Endothelial cell (in vitro differentiated cells): ENCODE results near the gene GAST. TPM values are rescaled to one million over a fixed set of nuclear protein-coding genes. Genes with fewer than 3 reads are reported as not detected.
A peak's percentile ranks its signal among the peaks of the same experiment; 100 is the strongest.

Source experiments
- DNase-seq: peaks from one replicate; pipeline ENCODE4 v3.0.0; 2021; ENCODE audit warnings: low spot score
- H3K27ac Mint-ChIP-seq: one replicate; pipeline ENCODE4 v1.8.0; 2021; ENCODE audit warnings: mixed read lengths, inconsistent platforms; ENCODE audit not compliant: unreplicated experiment
- H3K27me3 Mint-ChIP-seq: one replicate; pipeline ENCODE4 v1.8.0; 2021; ENCODE audit warnings: mild to moderate bottlenecking, moderate library complexity, mixed read lengths, inconsistent platforms; ENCODE audit not compliant: unreplicated experiment
- H3K36me3 Mint-ChIP-seq: one replicate; pipeline ENCODE4 v1.8.0; 2021; ENCODE audit warnings: mild to moderate bottlenecking, low read depth, mixed read lengths, inconsistent platforms; ENCODE audit not compliant: unreplicated experiment
- H3K4me1 Mint-ChIP-seq: one replicate; pipeline ENCODE4 v1.8.0; 2021; ENCODE audit warnings: mild to moderate bottlenecking, mixed read lengths, inconsistent platforms; ENCODE audit not compliant: unreplicated experiment
- H3K4me3 Mint-ChIP-seq: one replicate; pipeline ENCODE4 v1.8.0; 2021; ENCODE audit warnings: mild to moderate bottlenecking, mixed read lengths, inconsistent platforms; ENCODE audit not compliant: unreplicated experiment
- H3K9me3 Mint-ChIP-seq: one replicate; pipeline ENCODE4 v1.8.0; 2021; ENCODE audit warnings: mixed read lengths, inconsistent platforms; ENCODE audit not compliant: unreplicated experiment
- total RNA-seq: library from RNA; stranded (reverse); fragmentation: NEBNext Ultra II Directional; extraction: Animal tissue kit (Norgen Biotek cat#: 25700); gene quantifications from one replicate; pipeline ENCODE4 v1.2.1, GENCODE V29; 2021; ENCODE audit not compliant: unreplicated experiment
- TF ChIP-seq, protein P1 (sequence below): fragments of 200-600 bp; sonication (generic); IDR thresholded peaks from one replicate; pipeline ENCODE4 v1.5.0; 2021; ENCODE audit warnings: antibody characterized with exemption; ENCODE audit not compliant: unreplicated experiment

GAST gene
- total RNA-seq, 1 donor from 2014 or later, result not detected

GRCh38 chr17:41707803-41708669 lies 4.1 kb upstream of the GAST start:
- H3K4me1 Mint-ChIP-seq, result peaks cover 9% of the 10 kb centered on the region
- peaks cover 4% of the 10 kb centered on the region for H3K36me3 Mint-ChIP-seq
- DNase-seq, result no peak
- H3K27ac Mint-ChIP-seq, result no peak overlapping the region
- no peaks in the 10 kb centered on the region for H3K9me3 Mint-ChIP-seq
- H3K4me3 Mint-ChIP-seq, result no peak overlapping the region
- peaks cover 3% of the 10 kb centered on the region for H3K27me3 Mint-ChIP-seq
- TF ChIP-seq, protein P1, sequence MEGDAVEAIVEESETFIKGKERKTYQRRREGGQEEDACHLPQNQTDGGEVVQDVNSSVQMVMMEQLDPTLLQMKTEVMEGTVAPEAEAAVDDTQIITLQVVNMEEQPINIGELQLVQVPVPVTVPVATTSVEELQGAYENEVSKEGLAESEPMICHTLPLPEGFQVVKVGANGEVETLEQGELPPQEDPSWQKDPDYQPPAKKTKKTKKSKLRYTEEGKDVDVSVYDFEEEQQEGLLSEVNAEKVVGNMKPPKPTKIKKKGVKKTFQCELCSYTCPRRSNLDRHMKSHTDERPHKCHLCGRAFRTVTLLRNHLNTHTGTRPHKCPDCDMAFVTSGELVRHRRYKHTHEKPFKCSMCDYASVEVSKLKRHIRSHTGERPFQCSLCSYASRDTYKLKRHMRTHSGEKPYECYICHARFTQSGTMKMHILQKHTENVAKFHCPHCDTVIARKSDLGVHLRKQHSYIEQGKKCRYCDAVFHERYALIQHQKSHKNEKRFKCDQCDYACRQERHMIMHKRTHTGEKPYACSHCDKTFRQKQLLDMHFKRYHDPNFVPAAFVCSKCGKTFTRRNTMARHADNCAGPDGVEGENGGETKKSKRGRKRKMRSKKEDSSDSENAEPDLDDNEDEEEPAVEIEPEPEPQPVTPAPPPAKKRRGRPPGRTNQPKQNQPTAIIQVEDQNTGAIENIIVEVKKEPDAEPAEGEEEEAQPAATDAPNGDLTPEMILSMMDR, result no peak

DNA sequence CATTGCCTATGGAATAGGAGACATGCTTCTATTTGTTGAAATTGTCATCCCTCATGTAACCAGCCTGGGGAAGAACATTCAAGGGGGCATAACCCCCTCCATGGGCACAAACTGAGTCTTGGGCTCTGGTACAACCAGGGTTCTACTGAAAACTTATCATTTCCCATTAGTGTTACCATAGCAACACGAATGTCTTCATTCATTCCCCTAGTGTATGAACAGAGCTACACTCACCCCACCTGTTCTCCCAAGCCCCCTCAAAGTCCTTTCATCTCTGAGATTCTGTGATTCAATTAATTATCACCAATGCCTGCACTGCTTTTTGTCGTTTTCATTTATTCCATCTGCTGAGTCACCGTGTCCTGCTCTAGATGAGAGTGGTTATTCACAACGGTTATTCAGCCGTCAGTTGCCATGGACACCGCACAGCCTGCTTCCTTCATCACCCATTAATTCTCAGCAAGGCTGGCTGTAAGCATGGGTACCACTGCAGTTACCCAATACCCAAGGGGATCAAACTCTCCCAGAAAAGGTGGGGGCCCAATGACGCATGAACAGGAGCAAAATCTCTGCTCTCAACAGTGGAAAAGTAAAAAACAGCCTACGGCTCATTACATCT lies 1.6 kb upstream of the GAST start:
- no peaks in the 10 kb centered on the region for H3K9me3 Mint-ChIP-seq
- H3K27me3 Mint-ChIP-seq, result peaks cover 5% of the 10 kb centered on the region
- no peak for DNase-seq
- TF ChIP-seq, protein P1, result no peak
- H3K4me3 Mint-ChIP-seq, result no peak overlapping the region
- H3K27ac Mint-ChIP-seq, result no peak overlapping the region
- H3K36me3 Mint-ChIP-seq, result no peaks in the 10 kb centered on the region
- peaks cover 1% of the 10 kb centered on the region for H3K4me1 Mint-ChIP-seq

GRCh38 chr17:41717408-41718286 lies 5.5 kb downstream of the GAST start:
- no peaks in the 10 kb centered on the region for H3K9me3 Mint-ChIP-seq
- H3K27ac Mint-ChIP-seq, result peak overlapping the region; percentile 67
- H3K4me3 Mint-ChIP-seq, result no peak overlapping the region
- TF ChIP-seq, protein P1, result no peak
- peaks cover 22% of the 10 kb centered on the region for H3K4me1 Mint-ChIP-seq
- no peaks in the 10 kb centered on the region for H3K36me3 Mint-ChIP-seq
- H3K27me3 Mint-ChIP-seq, result peaks cover 9% of the 10 kb centered on the region
- DNase-seq, result no peak

DNA sequence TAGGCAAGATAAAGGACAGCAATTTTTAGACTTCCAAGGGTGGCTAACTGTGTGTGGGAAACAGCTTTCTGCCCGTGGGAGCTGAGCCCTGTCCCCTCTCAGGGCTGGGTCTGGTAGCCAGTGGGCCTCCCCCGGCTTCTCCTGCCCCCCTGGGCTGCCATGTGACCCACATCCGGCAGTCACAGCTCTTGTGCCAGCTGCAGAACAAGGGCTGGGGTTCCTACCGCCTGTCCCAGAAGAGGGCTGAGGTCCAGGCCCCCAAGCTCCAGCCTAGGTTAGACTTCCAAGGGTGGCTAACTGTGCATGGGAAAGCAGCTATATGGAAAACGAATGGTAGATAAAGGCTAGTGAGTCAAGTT lies 6.1 kb downstream of the GAST start:
- peak overlapping the region; percentile 67 for H3K27ac Mint-ChIP-seq
- DNase-seq, result no peak
- no peaks in the 10 kb centered on the region for H3K9me3 Mint-ChIP-seq
- H3K4me3 Mint-ChIP-seq, result no peak overlapping the region
- H3K27me3 Mint-ChIP-seq, result peaks cover 9% of the 10 kb centered on the region
- TF ChIP-seq, protein P1, result no peak
- peaks cover 22% of the 10 kb centered on the region for H3K4me1 Mint-ChIP-seq
- no peaks in the 10 kb centered on the region for H3K36me3 Mint-ChIP-seq
